Measurements from ENCODE around the gene NOL9. TPM values are rescaled to one million over a fixed set of nuclear protein-coding genes. Genes with fewer than 3 reads are reported as not detected.

NOL9 gene
- total RNA-seq, 2 donors from 2014 or later, result 15.3 to 38.9 TPM

DNA sequence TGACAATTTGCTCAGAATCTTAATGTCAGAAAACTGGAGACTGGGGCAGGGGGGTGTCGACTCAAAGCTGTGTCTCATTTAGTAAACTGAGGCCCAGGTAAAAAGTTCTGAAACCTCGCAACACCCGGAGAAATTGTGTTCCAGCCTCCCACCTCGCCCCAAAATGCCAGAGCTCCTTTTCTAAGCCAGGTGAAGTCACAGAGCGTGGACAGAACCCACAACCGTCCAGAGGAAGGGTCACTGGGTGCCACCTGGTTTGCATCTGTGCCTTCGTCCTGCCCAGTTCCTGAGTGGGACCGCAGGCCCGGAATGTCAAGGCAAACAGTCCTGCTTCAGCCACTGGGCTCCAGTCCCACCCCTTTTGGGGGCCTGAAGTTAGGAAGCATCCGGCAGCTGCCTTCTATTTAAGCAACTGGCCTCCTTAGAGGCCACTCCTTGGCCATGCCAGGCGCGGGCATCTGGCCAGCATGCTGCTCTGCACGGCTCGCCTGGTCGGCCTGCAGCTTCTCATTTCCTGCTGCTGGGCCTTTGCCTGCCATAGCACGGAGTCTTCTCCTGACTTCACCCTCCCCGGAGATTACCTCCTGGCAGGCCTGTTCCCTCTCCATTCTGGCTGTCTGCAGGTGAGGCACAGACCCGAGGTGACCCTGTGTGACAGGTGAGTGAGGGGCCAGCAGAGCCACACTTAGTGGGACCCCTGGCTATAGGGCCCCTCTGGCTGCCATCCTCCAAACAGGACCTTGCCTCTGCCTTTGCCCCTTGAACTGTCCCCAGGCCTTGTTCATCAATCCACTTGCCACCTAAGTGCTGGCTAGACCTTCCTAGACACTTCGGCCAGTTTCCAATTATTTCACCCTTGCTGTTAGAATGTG, 830 bp upstream of the NOL9 start, which contains the start of gene TAS1R1:
Gene TAS1R1, plus strand, starts transcription at position 401 of the 872 bp plus-strand sequence. Its CDS starts 67 bp downstream, at position 468.
- peak; percentile 7 for DNase-seq (ENCODE audit: low spot score)
- Histone ChIP-seq H3K9me3 (no peaks in the 10 kb centered on the region), H3K4me1 (ENCODE audit: control insufficient read depth in 1 of 2, low read depth in 2 of 2) (peaks cover 16 to 25% of the 10 kb centered on the region in 2 donors), H3K36me3 (peaks cover 7% of the 10 kb centered on the region), H3K27me3 (replicated peaks; ENCODE audit: insufficient read depth) (no peaks in the 10 kb centered on the region), H3K27ac (peak within 1 kb of the TSS; percentile 50 to 59), H3K4me3 (peak within 1 kb of the TSS; percentile 91)
- TF ChIP-seq, protein P1, sequence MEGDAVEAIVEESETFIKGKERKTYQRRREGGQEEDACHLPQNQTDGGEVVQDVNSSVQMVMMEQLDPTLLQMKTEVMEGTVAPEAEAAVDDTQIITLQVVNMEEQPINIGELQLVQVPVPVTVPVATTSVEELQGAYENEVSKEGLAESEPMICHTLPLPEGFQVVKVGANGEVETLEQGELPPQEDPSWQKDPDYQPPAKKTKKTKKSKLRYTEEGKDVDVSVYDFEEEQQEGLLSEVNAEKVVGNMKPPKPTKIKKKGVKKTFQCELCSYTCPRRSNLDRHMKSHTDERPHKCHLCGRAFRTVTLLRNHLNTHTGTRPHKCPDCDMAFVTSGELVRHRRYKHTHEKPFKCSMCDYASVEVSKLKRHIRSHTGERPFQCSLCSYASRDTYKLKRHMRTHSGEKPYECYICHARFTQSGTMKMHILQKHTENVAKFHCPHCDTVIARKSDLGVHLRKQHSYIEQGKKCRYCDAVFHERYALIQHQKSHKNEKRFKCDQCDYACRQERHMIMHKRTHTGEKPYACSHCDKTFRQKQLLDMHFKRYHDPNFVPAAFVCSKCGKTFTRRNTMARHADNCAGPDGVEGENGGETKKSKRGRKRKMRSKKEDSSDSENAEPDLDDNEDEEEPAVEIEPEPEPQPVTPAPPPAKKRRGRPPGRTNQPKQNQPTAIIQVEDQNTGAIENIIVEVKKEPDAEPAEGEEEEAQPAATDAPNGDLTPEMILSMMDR (IDR thresholded peaks at IDR 0.05), result no peak
- ATAC-seq (ENCODE audit: insufficient number of reproducible peaks, low FRiP score, low read depth), result peak; percentile 58

DNA sequence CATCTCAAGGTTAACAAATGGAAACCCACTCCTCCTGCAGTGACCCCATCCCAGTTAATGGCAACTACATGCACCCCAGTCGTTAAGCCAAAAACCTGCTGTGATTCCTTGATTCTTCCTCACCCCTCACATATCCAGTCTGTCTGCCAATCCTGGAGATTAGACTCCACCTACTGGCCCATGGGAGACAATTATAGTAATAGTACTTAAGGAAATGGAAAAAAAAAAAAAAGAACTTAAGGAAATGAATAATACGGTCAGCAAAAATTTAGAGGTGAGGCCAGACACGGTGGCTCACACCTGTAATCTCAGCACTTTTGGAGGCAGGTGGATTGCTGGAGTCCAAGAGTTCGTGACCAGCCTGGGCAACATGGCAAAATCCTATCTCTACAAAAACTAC, 7.0 kb downstream of the NOL9 start:
- Histone ChIP-seq H3K27ac (no peak overlapping the region), H3K27me3 (replicated peaks; ENCODE audit: insufficient read depth) (no peaks in the 10 kb centered on the region), H3K4me3 (no peak overlapping the region), H3K4me1 (ENCODE audit: control insufficient read depth in 1 of 2, low read depth in 2 of 2) (no peaks in the 10 kb centered on the region), H3K36me3 (peaks cover 49% of the 10 kb centered on the region), H3K9me3 (no peaks in the 10 kb centered on the region)
- TF ChIP-seq, protein P1 (IDR thresholded peaks at IDR 0.05), result no peak
- ATAC-seq (ENCODE audit: insufficient number of reproducible peaks, low FRiP score, low read depth) (no peak), DNase-seq (ENCODE audit: low spot score) (no peak)

DNA sequence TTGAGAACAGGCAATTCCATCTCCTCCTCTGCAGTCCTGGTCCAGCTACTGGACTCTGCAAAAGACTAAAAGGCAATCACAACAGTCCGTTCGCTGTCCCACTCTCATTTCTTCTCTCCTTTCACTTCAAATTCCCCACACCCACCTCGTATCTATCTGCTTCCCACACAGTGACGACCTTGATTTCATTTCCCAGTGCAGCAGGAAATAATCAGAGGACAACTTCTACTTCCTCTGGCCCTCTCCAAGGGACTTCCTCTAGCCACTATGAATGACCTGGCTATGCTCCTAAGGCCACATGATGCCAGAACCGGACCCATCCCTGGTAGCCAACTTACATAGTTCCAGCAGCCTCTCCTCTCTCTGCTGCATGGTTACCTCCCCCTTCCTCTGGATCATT, 8.0 kb downstream of the NOL9 start:
- ATAC-seq (ENCODE audit: insufficient number of reproducible peaks, low FRiP score, low read depth), result no peak
- DNase-seq (ENCODE audit: low spot score), result no peak
- Histone ChIP-seq H3K4me3 (no peak overlapping the region), H3K27me3 (replicated peaks; ENCODE audit: insufficient read depth) (no peaks in the 10 kb centered on the region), H3K36me3 (peaks cover 55% of the 10 kb centered on the region), H3K9me3 (no peaks in the 10 kb centered on the region), H3K27ac (no peak overlapping the region), H3K4me1 (ENCODE audit: control insufficient read depth in 1 of 2, low read depth in 2 of 2) (no peaks in the 10 kb centered on the region)
- TF ChIP-seq, protein P1 (IDR thresholded peaks at IDR 0.05), result no peak

DNA sequence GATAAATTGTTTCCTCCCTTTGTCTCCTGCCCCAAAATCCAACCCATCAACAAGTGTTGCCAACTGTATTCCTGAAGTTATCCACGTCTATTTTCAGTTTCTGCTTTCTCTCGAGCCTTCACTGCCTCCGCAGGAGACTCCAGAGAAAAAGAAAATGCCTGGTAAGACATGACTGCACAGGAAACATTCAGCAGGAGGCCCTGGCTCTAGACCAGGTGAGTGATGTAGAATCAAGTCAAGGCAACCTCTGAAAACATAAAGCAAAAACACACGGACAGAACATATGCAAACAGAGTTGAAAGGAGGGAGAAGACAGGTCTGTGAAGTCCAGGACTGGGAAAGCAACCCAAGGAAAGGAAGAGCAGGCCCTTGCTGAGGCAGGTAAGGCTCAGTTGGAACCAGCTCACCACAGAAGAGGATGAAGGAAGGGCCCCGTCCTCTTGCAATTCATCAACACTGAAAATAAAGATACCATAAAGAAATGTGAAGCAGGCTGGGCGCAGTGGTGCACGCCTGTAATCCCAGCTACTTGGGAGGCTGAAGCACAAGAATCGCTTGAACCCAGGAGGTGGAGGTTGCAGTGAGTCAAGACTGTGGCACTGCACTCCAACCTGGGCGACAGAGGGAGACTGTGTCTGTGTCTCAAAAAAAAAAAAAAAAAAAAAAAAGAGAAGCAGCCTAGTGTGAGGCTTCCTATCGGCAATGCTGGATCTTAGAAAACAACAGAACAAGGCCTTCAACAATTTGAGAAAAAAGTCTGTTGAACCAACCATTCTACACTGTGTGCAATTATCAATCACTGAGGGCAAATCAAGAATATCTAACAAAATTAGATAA, 8.8 kb downstream of the NOL9 start:
- DNase-seq (ENCODE audit: low spot score) (no peak), ATAC-seq (ENCODE audit: insufficient number of reproducible peaks, low FRiP score, low read depth) (no peak)
- TF ChIP-seq, protein P1 (IDR thresholded peaks at IDR 0.05), result no peak
- H3K9me3 ChIP-seq, result no peaks in the 10 kb centered on the region
- no peak overlapping the region for H3K4me3 ChIP-seq
- H3K27me3 ChIP-seq (replicated peaks; ENCODE audit: insufficient read depth), result no peaks in the 10 kb centered on the region
- H3K36me3 ChIP-seq, result peaks cover 56% of the 10 kb centered on the region
- H3K27ac ChIP-seq, result no peak overlapping the region
- H3K4me1 ChIP-seq (ENCODE audit: control insufficient read depth in 1 of 2, low read depth in 2 of 2), result no peaks in the 10 kb centered on the region

DNA sequence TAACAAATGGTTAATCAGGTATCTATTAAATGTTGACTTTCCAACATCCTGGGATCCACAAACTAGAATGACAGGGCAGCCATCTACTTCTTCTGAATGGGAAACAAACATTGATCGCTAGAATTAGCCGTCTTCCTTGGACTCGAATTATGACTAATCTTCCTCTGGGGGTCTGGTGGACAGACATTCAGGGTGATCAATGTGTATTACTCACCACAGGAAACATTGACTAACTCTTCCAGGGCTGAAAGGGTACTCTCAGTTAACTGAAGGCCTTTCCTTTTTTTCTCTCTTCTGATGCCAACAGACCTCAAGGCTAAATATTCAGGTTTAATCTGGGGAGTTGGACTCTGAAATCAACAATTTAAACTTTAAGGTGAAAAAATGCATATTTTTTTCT, 9.5 kb downstream of the NOL9 start:
- Histone ChIP-seq H3K27me3 (replicated peaks; ENCODE audit: insufficient read depth) (no peaks in the 10 kb centered on the region), H3K9me3 (no peaks in the 10 kb centered on the region), H3K27ac (no peak overlapping the region), H3K4me1 (ENCODE audit: control insufficient read depth in 1 of 2, low read depth in 2 of 2) (no peaks in the 10 kb centered on the region), H3K36me3 (peaks cover 49% of the 10 kb centered on the region), H3K4me3 (no peak overlapping the region)
- no peak for DNase-seq (ENCODE audit: low spot score)
- ATAC-seq (ENCODE audit: insufficient number of reproducible peaks, low FRiP score, low read depth), result no peak
- TF ChIP-seq, protein P1 (IDR thresholded peaks at IDR 0.05), result no peak

Measured in thoracic aorta (tissue), 2 donors.